ENCODE results near the gene CYP2U1. TPM values are rescaled to one million over a fixed set of nuclear protein-coding genes. Genes with fewer than 3 reads are reported as not detected.

The CYP2U1 gene
- total and polyA plus RNA-seq, 4 donors: 1.9 to 7.3 (median 3.8) TPM

DNA sequence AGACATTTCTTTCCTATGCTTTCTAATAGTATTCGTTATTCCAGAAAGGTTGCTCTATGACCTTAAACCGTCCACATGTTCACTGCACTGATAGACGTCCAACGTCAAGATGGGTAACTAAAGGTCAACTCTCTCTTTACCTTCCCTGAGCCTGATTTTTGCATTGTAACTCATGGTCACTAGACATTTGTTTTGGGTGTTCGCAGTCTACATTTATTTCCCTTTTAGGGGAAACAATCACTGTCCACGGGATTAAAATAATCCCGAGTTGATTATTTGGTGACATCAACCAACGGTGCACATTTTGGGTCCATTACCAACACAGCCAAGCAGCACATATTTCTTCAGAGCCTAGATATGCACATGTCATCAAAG is 57.8 kb downstream of the CYP2U1 start:
- H3K27me3 ChIP-seq (ENCODE audit: control insufficient read depth in 3 of 3, insufficient read depth in 3 of 3, low read length in 2 of 3): no peaks in the 10 kb centered on the region
- peaks cover 2 to 38% (median 11%) of the 10 kb centered on the region in 5 donors for H3K4me1 ChIP-seq (ENCODE audit: control insufficient read depth in 5 of 5, insufficient read depth in 5 of 5, low read length in 5 of 5)
- ATAC-seq (ENCODE audit: insufficient read depth, low FRiP score) (peak; percentile 6), DNase-seq (no peak)
- 7 to 11% methylated on average over 8 of the region's 8 CpGs for WGBS, 2 donors
- peak overlapping the region; percentile 88 to 97 for H3K27ac ChIP-seq (ENCODE audit: low read depth in 1 of 2, low read length in 1 of 2)
- H3K9ac ChIP-seq (ENCODE audit: insufficient read depth in 1 of 2, low read length in 2 of 2): peak overlapping the region in 1 of 2 donors; percentile 78
- peak overlapping the region; percentile 45 for H3K4me3 ChIP-seq
- no peaks in the 10 kb centered on the region for H3K9me3 ChIP-seq (ENCODE audit: control insufficient read depth in 4 of 4, insufficient read depth in 3 of 4, low read length in 3 of 4)
- peaks cover 0 to 3% (median 0%) of the 10 kb centered on the region in 4 donors for H3K36me3 ChIP-seq (ENCODE audit: control insufficient read depth in 4 of 4, insufficient read depth in 4 of 4, low read length in 4 of 4)
- TF ChIP-seq, protein P1, sequence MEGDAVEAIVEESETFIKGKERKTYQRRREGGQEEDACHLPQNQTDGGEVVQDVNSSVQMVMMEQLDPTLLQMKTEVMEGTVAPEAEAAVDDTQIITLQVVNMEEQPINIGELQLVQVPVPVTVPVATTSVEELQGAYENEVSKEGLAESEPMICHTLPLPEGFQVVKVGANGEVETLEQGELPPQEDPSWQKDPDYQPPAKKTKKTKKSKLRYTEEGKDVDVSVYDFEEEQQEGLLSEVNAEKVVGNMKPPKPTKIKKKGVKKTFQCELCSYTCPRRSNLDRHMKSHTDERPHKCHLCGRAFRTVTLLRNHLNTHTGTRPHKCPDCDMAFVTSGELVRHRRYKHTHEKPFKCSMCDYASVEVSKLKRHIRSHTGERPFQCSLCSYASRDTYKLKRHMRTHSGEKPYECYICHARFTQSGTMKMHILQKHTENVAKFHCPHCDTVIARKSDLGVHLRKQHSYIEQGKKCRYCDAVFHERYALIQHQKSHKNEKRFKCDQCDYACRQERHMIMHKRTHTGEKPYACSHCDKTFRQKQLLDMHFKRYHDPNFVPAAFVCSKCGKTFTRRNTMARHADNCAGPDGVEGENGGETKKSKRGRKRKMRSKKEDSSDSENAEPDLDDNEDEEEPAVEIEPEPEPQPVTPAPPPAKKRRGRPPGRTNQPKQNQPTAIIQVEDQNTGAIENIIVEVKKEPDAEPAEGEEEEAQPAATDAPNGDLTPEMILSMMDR (IDR thresholded peaks at IDR 0.05; ENCODE audit: control extremely low read depth, extremely low read depth): no peak

DNA sequence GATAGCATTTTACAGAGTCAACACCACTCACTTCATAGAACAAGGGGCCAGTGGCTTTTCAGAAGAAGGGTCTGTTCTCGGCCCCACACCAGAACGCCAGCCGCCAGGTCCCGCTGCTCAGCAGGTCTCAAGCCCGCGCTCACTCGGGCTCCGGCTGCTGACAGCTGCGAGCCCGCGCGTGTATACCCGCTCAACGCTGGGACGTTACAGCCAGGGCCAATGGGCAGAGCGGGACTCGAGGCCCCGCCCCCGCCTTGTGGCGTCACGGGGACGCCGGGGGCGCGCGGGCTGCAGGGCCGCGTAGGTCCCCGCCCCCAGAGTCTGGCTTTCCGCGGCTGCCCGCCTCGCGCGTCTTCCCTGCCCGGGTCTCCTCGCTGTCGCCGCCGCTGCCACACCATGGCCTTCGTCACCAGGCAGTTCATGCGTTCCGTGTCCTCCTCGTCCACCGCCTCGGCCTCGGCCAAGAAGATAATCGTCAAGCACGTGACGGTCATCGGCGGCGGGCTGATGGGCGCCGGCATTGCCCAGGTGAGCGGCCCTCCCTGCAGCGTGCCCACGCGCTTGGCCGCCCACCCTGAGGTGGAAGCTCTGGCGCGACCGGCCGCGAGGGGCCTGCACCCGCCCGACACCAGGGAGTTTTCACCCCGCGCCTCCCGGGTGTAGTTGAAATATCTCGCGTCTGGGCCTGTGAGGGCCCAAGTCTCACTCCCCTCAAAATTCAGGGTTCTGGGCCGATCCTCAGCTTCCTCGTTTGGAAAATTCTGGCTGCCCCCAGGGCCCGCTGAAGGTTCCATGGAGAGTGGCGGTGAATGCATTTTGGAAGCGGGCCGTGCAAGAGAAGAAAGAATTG is 58.4 kb downstream of the CYP2U1 start, which contains the start of gene HADH:
HADH (plus strand) TSS at position 353 of the 850 bp plus-strand sequence; CDS start at position 397, 44 bp downstream.
- Histone ChIP-seq H3K4me3 (peak within 1 kb of the TSS; percentile 90), H3K9me3 (ENCODE audit: control insufficient read depth in 4 of 4, insufficient read depth in 3 of 4, low read length in 3 of 4) (no peaks in the 10 kb centered on the region), H3K27ac (ENCODE audit: low read depth in 1 of 2, low read length in 1 of 2) (peak within 1 kb of the TSS; percentile 88 to 97), H3K9ac (ENCODE audit: insufficient read depth in 1 of 2, low read length in 2 of 2) (peak within 1 kb of the TSS; percentile 76 to 78), H3K36me3 (ENCODE audit: control insufficient read depth in 4 of 4, insufficient read depth in 4 of 4, low read length in 4 of 4) (peaks cover 0 to 3% (median 0%) of the 10 kb centered on the region in 4 donors), H3K4me1 (ENCODE audit: control insufficient read depth in 5 of 5, insufficient read depth in 5 of 5, low read length in 5 of 5) (peaks cover 2 to 39% (median 11%) of the 10 kb centered on the region in 5 donors), H3K27me3 (ENCODE audit: control insufficient read depth in 3 of 3, insufficient read depth in 3 of 3, low read length in 2 of 3) (no peaks in the 10 kb centered on the region)
- peak; percentile 100 for ATAC-seq (ENCODE audit: insufficient read depth, low FRiP score)
- peak; percentile 95 to 97 (median 95) for DNase-seq
- TF ChIP-seq, protein P1 (IDR thresholded peaks at IDR 0.05; ENCODE audit: control extremely low read depth, extremely low read depth): no peak
- WGBS, 2 donors: 0% methylated on average over 71 to 78 of the region's 78 CpGs

DNA sequence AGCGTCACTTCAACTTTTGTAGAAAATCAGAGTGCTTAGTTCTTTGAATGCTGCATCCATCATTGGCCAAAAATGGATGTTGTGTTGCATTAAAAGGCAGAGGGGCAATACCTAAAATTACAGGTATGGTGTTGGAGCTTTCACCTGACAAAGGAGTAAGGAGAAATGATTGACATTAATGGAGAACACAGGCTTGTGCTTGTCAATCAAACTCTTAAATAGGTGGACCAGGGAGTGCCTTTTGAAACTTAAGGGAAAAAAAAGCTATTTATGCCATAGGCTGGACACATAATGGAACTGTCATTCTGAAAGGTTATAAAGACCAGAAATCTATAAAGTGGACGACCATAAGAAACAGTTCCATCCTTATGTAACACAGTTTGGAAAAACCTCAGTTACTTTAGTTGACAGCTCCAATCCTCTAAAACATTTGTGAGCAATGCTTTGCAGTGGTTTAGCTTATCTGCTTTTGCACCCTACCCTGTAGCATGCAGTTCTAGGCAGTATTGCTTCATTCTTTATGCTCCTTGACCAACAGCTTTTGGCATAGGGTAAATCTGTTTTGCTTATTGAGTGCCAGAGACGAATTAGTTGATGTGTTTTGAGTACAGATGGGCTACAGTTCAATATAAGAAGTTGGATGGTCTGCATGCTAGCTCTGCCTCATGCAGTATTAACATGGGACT is 60.7 kb downstream of the CYP2U1 start:
- no peaks in the 10 kb centered on the region for H3K9me3 ChIP-seq (ENCODE audit: control insufficient read depth in 4 of 4, insufficient read depth in 3 of 4, low read length in 3 of 4)
- H3K4me1 ChIP-seq (ENCODE audit: control insufficient read depth in 5 of 5, insufficient read depth in 5 of 5, low read length in 5 of 5): peaks cover 3 to 39% (median 11%) of the 10 kb centered on the region in 5 donors
- H3K4me3 ChIP-seq: no peak overlapping the region
- TF ChIP-seq, protein P1 (IDR thresholded peaks at IDR 0.05; ENCODE audit: control extremely low read depth, extremely low read depth): no peak
- peak overlapping the region in 1 of 2 donors; percentile 71 for H3K27ac ChIP-seq (ENCODE audit: low read depth in 1 of 2, low read length in 1 of 2)
- peak overlapping the region in 1 of 2 donors; percentile 59 for H3K9ac ChIP-seq (ENCODE audit: insufficient read depth in 1 of 2, low read length in 2 of 2)
- ATAC-seq (ENCODE audit: insufficient read depth, low FRiP score) (no peak), DNase-seq (peak in 2 of 3 donors; percentile 73 to 78)
- no peaks in the 10 kb centered on the region for H3K27me3 ChIP-seq (ENCODE audit: control insufficient read depth in 3 of 3, insufficient read depth in 3 of 3, low read length in 2 of 3)
- 65 to 74% methylated on average over 3 of the region's 3 CpGs for WGBS, 2 donors
- H3K36me3 ChIP-seq (ENCODE audit: control insufficient read depth in 4 of 4, insufficient read depth in 4 of 4, low read length in 4 of 4): peaks cover 0 to 3% (median 1%) of the 10 kb centered on the region in 4 donors

Data from lung (tissue), 12 donors.